ENCODE measurements around the gene SNRPB2. TPM values are rescaled to one million over a fixed set of nuclear protein-coding genes. Genes with fewer than 3 reads are reported as not detected.
A peak's percentile ranks its signal among the peaks of the same experiment; 100 is the strongest.

Gene SNRPB2
- polyA plus RNA-seq, 3 donors = 25.2 to 66.3 (median 62.3) TPM

DNA sequence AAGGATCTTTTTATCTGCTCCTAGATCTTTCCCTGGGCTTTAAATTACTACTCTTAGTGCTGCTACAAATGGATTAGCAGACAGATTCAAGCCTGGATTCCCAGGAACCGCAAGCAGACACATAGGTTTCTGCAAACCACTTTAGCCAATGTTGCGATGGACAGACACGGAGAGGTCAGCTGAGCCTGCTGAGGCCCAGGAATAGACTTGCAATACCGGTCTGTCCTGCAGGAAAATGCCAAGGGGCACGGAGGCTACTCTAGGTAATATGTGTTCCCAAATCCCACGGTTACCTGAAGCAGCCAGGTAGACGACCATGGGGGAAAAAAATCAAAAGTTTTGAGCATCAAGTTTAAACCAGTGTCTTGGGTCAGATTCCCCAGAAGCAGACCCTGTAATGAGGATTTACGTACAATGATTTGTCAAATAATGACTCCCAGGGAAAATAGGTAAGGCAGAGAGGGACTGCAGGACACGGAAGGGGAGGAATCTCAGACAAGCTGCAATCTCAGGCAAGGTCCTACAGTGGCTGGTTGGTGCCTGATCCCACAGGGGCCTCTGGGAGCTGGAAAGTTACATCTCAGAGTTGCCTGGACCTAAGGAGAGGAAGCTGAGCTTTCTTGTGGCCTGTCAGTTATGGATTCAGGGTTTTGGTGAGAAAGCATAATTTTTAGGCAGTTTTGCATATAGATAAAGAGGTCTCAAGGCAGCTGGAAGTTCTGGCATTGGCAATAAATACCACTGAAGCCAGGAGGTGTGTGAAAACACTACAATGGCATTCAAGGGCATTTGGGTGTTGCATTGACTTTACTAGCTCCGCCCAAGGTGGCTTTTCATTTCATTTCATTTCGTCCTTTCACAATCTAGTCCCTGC is 30.8 kb downstream of the SNRPB2 start:
- WGBS (ENCODE audit: insufficient coverage) = 80% methylated on average over 9 of the region's 11 CpGs
- intact Hi-C loops (cut with micrococcal nuclease) = loop anchor here in 1 of 2 donors (5.0 kb wide), 1 partner anchor 1053 kb away; no protein-coding TSS in a partner anchor
- TF ChIP-seq, protein P1, sequence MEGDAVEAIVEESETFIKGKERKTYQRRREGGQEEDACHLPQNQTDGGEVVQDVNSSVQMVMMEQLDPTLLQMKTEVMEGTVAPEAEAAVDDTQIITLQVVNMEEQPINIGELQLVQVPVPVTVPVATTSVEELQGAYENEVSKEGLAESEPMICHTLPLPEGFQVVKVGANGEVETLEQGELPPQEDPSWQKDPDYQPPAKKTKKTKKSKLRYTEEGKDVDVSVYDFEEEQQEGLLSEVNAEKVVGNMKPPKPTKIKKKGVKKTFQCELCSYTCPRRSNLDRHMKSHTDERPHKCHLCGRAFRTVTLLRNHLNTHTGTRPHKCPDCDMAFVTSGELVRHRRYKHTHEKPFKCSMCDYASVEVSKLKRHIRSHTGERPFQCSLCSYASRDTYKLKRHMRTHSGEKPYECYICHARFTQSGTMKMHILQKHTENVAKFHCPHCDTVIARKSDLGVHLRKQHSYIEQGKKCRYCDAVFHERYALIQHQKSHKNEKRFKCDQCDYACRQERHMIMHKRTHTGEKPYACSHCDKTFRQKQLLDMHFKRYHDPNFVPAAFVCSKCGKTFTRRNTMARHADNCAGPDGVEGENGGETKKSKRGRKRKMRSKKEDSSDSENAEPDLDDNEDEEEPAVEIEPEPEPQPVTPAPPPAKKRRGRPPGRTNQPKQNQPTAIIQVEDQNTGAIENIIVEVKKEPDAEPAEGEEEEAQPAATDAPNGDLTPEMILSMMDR (IDR thresholded peaks at IDR 0.05) = no peak
- peaks cover 2 to 5% (median 3%) of the 10 kb centered on the region in 7 donors for H3K9me3 Mint-ChIP-seq
- H3K4me3 Mint-ChIP-seq = no peak overlapping the region
- H3K27me3 Mint-ChIP-seq (ENCODE audit: low read depth in 3 of 3) = peaks cover 2 to 4% (median 2%) of the 10 kb centered on the region in 3 donors
- peak overlapping the region; percentile 17 for H2AFZ ChIP-seq (ENCODE audit: insufficient read depth, low read depth, low read length, poor library complexity, severe bottlenecking)
- H3K36me3 Mint-ChIP-seq = no peaks in the 10 kb centered on the region
- peaks cover 0 to under 1% of the 10 kb centered on the region in 2 donors for H3K27me3 ChIP-seq (ENCODE audit: control insufficient read depth in 2 of 2, insufficient read depth in 2 of 2, low read length in 2 of 2)
- H3K9me3 ChIP-seq (replicated peaks in 1 of 2; ENCODE audit: control insufficient read depth in 1 of 2, insufficient read depth in 1 of 2, low read length in 2 of 2) = peaks cover 0 to 6% of the 10 kb centered on the region in 2 donors
- H3K27ac Mint-ChIP-seq = no peak overlapping the region
- H3K4me1 ChIP-seq (ENCODE audit: control insufficient read depth in 1 of 2, insufficient read depth in 2 of 2, low read length in 2 of 2) = peaks cover 0 to 10% of the 10 kb centered on the region in 2 donors
- no peak for DNase-seq
- no peak overlapping the region for H3K9ac ChIP-seq (ENCODE audit: insufficient read depth, low read length, poor library complexity, severe bottlenecking)
- peaks cover 14% of the 10 kb centered on the region for H3K4me1 Mint-ChIP-seq
- no peaks in the 10 kb centered on the region for H4K20me1 ChIP-seq (ENCODE audit: insufficient read depth, low read length)
- no peaks in the 10 kb centered on the region for H3K36me3 ChIP-seq (replicated peaks in 1 of 2; ENCODE audit: control insufficient read depth in 1 of 2, insufficient read depth in 2 of 2, low read length in 2 of 2)
- H3K27ac ChIP-seq (ENCODE audit: low read depth in 1 of 2, low read length in 2 of 2) = no peak overlapping the region
- no peak overlapping the region for H3K4me3 ChIP-seq (replicated peaks in 1 of 3; ENCODE audit: low read depth in 2 of 3, low read length in 3 of 3)
- H3K4me2 ChIP-seq (replicated peaks; ENCODE audit: extremely low read depth, low read length, poor library complexity, severe bottlenecking) = no peak overlapping the region
- no peaks in the 10 kb centered on the region for H3K79me2 ChIP-seq (ENCODE audit: insufficient read depth, low read length)

DNA sequence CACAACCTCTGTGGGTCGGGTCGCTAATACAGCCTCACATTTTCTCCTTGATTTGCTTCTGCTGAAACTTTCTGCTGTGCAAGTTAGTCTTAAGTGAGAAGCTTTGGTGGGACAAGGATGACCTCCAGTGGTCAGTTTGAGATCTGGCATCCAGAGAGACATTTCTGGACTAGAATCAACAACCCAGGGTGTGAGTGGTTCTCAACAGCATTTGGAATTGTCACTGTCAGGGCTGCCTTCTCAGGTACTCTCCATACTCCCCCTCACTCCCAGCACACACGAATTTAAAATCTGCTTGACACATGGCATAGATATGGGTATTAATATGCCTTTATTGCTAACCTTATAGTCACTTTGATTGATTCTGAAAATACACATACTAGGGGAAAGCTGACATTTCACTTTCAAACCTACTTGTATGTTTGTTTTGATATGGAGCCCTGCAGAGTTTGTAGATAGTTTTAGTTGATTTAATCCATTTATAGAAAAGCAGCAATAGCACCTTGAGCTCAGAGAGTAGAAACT is 31.5 kb downstream of the SNRPB2 start:
- Histone ChIP-seq H3K36me3 (replicated peaks in 1 of 2; ENCODE audit: control insufficient read depth in 1 of 2, insufficient read depth in 2 of 2, low read length in 2 of 2) (no peaks in the 10 kb centered on the region), H4K20me1 (ENCODE audit: insufficient read depth, low read length) (no peaks in the 10 kb centered on the region), H3K4me3 (replicated peaks in 1 of 3; ENCODE audit: low read depth in 2 of 3, low read length in 3 of 3) (no peak overlapping the region), H3K27ac (ENCODE audit: low read depth in 1 of 2, low read length in 2 of 2) (no peak overlapping the region), H3K27me3 (ENCODE audit: control insufficient read depth in 2 of 2, insufficient read depth in 2 of 2, low read length in 2 of 2) (peaks cover 0 to 3% of the 10 kb centered on the region in 2 donors), H3K4me2 (replicated peaks; ENCODE audit: extremely low read depth, low read length, poor library complexity, severe bottlenecking) (no peak overlapping the region), H2AFZ (ENCODE audit: insufficient read depth, low read depth, low read length, poor library complexity, severe bottlenecking) (peak overlapping the region; percentile 17), H3K4me1 (ENCODE audit: control insufficient read depth in 1 of 2, insufficient read depth in 2 of 2, low read length in 2 of 2) (peaks cover 0 to 10% of the 10 kb centered on the region in 2 donors), H3K79me2 (ENCODE audit: insufficient read depth, low read length) (no peaks in the 10 kb centered on the region), H3K9ac (ENCODE audit: insufficient read depth, low read length, poor library complexity, severe bottlenecking) (no peak overlapping the region), H3K9me3 (replicated peaks in 1 of 2; ENCODE audit: control insufficient read depth in 1 of 2, insufficient read depth in 1 of 2, low read length in 2 of 2) (peaks cover 0 to 3% of the 10 kb centered on the region in 2 donors)
- TF ChIP-seq, protein P1 (IDR thresholded peaks at IDR 0.05) = peak; percentile 72
- H3K9me3 Mint-ChIP-seq = peaks cover 0 to 4% (median 3%) of the 10 kb centered on the region in 7 donors
- intact Hi-C loops (cut with micrococcal nuclease) = loop anchor here in 1 of 2 donors (5.0 kb wide), 1 partner anchor 1054 kb away; no protein-coding TSS in a partner anchor
- H3K36me3 Mint-ChIP-seq = no peaks in the 10 kb centered on the region
- peaks cover 2 to 6% (median 2%) of the 10 kb centered on the region in 3 donors for H3K27me3 Mint-ChIP-seq (ENCODE audit: low read depth in 3 of 3)
- whole genome bisulfite sequencing (ENCODE audit: insufficient coverage) = no CpG with 5 or more reads among the region's 3 CpGs
- DNase-seq = peak; percentile 25 to 46 (median 42)
- peaks cover 14% of the 10 kb centered on the region for H3K4me1 Mint-ChIP-seq
- no peak overlapping the region for H3K4me3 Mint-ChIP-seq
- no peak overlapping the region for H3K27ac Mint-ChIP-seq
